ENCODE data around the gene ACACA.
A peak's percentile ranks its signal among the peaks of the same experiment; 100 is the strongest.

ACACA gene

GRCh38 chr17:37062021-37062420 lies 344.6 kb downstream of the ACACA start:
- DNase-seq: no peak

GRCh38 chr17:37060928-37061327 lies 345.7 kb downstream of the ACACA start:
- no peak for DNase-seq

GRCh38 chr17:37060094-37060493 lies 346.5 kb downstream of the ACACA start:
- DNase-seq: no peak

GRCh38 chr17:37059493-37059892 lies 347.1 kb downstream of the ACACA start:
- DNase-seq: no peak

- no peak for DNase-seq
Observed at GRCh38 chr17:37056622-37057021, 350.0 kb downstream of the ACACA start.

- DNase-seq: no peak
Observed at GRCh38 chr17:37054894-37055293, 351.7 kb downstream of the ACACA start.

- no peak for DNase-seq
Observed at GRCh38 chr17:37052450-37052849, 354.2 kb downstream of the ACACA start.

- DNase-seq: no peak
Observed at GRCh38 chr17:37051833-37052232, 354.8 kb downstream of the ACACA start.

- no peak for DNase-seq
Observed at GRCh38 chr17:37051381-37051780, 355.3 kb downstream of the ACACA start.

- DNase-seq: no peak
Observed at GRCh38 chr17:37050920-37051319, 355.7 kb downstream of the ACACA start.

- no peak for DNase-seq
Observed at GRCh38 chr17:37048811-37049210, 357.8 kb downstream of the ACACA start.

- peak; percentile 81 for DNase-seq
Observed at GRCh38 chr17:37047631-37048104, 359.0 kb downstream of the ACACA start.

- no peak for DNase-seq
Observed at GRCh38 chr17:37045351-37045922, 361.2 kb downstream of the ACACA start.

- no peak for DNase-seq
Observed at GRCh38 chr17:37043201-37043600, 363.4 kb downstream of the ACACA start.

GRCh38 chr17:37041932-37042331 lies 364.7 kb downstream of the ACACA start:
- DNase-seq: no peak

- DNase-seq: no peak
Observed at GRCh38 chr17:37039269-37039668, 367.4 kb downstream of the ACACA start.

- no peak for DNase-seq
Observed at GRCh38 chr17:37037590-37038155, 369.0 kb downstream of the ACACA start.
